ENCODE data around the gene KRTAP27-1. TPM values are rescaled to one million over a fixed set of nuclear protein-coding genes. Genes with fewer than 3 reads are reported as not detected.

Gene KRTAP27-1
- total RNA-seq, 1 experiment from 2014 or later, result not detected

GRCh38 chr21:30345014-30345413 lies 7.5 kb upstream of the KRTAP27-1 start:
- no peak overlapping the region for H3K4me2 ChIP-seq (ENCODE audit: low read depth, low read length, poor library complexity, severe bottlenecking)
- no peak overlapping the region for H2AFZ ChIP-seq (ENCODE audit: low read length)
- no peak overlapping the region for H3K9ac ChIP-seq (ENCODE audit: low read length)
- H3K27me3 ChIP-seq (ENCODE audit: low read length), result no peaks in the 10 kb centered on the region
- H3K9me3 ChIP-seq (ENCODE audit: low read length), result no peaks in the 10 kb centered on the region
- no peaks in the 10 kb centered on the region for H3K9me2 ChIP-seq (replicated peaks; ENCODE audit: insufficient read depth, low read length)
- DNase-seq, result no peak
- H3K27ac ChIP-seq (ENCODE audit: low read length), result no peak overlapping the region
- no peaks in the 10 kb centered on the region for H3K4me1 ChIP-seq (ENCODE audit: low read length)
- H4K20me1 ChIP-seq (ENCODE audit: insufficient read depth, low read depth, low read length), result no peaks in the 10 kb centered on the region
- H3K79me2 ChIP-seq (ENCODE audit: low read length), result no peaks in the 10 kb centered on the region
- H3K36me3 ChIP-seq (ENCODE audit: insufficient read depth, low read length), result no peaks in the 10 kb centered on the region
- no peak overlapping the region for H3K4me3 ChIP-seq (ENCODE audit: low read length)

GRCh38 chr21:30340714-30341573 lies 3.5 kb upstream of the KRTAP27-1 start:
- Histone ChIP-seq H2AFZ (ENCODE audit: low read length) (no peak overlapping the region), H3K9me2 (replicated peaks; ENCODE audit: insufficient read depth, low read length) (no peaks in the 10 kb centered on the region), H3K4me2 (ENCODE audit: low read depth, low read length, poor library complexity, severe bottlenecking) (no peak overlapping the region), H3K79me2 (ENCODE audit: low read length) (no peaks in the 10 kb centered on the region), H3K27ac (ENCODE audit: low read length) (no peak overlapping the region), H3K4me1 (ENCODE audit: low read length) (no peaks in the 10 kb centered on the region), H4K20me1 (ENCODE audit: insufficient read depth, low read depth, low read length) (no peaks in the 10 kb centered on the region), H3K4me3 (ENCODE audit: low read length) (no peak overlapping the region), H3K36me3 (ENCODE audit: insufficient read depth, low read length) (no peaks in the 10 kb centered on the region), H3K9ac (ENCODE audit: low read length) (no peak overlapping the region), H3K9me3 (ENCODE audit: low read length) (no peaks in the 10 kb centered on the region), H3K27me3 (ENCODE audit: low read length) (no peaks in the 10 kb centered on the region)
- peak; percentile 71 for DNase-seq

- H4K20me1 ChIP-seq (ENCODE audit: insufficient read depth, low read depth, low read length), result no peaks in the 10 kb centered on the region
- no peaks in the 10 kb centered on the region for H3K79me2 ChIP-seq (ENCODE audit: low read length)
- H3K27me3 ChIP-seq (ENCODE audit: low read length), result no peaks in the 10 kb centered on the region
- H3K4me3 ChIP-seq (ENCODE audit: low read length), result no peak overlapping the region
- H3K9ac ChIP-seq (ENCODE audit: low read length), result no peak overlapping the region
- no peak for DNase-seq
- H3K9me3 ChIP-seq (ENCODE audit: low read length), result no peaks in the 10 kb centered on the region
- no peaks in the 10 kb centered on the region for H3K36me3 ChIP-seq (ENCODE audit: insufficient read depth, low read length)
- H3K9me2 ChIP-seq (replicated peaks; ENCODE audit: insufficient read depth, low read length), result no peaks in the 10 kb centered on the region
- H3K27ac ChIP-seq (ENCODE audit: low read length), result no peak overlapping the region
- no peak overlapping the region for H3K4me2 ChIP-seq (ENCODE audit: low read depth, low read length, poor library complexity, severe bottlenecking)
- H3K4me1 ChIP-seq (ENCODE audit: low read length), result no peaks in the 10 kb centered on the region
- H2AFZ ChIP-seq (ENCODE audit: low read length), result no peak overlapping the region
Measured at GRCh38 chr21:30338717-30339116, 1.2 kb upstream of the KRTAP27-1 start.

DNA sequence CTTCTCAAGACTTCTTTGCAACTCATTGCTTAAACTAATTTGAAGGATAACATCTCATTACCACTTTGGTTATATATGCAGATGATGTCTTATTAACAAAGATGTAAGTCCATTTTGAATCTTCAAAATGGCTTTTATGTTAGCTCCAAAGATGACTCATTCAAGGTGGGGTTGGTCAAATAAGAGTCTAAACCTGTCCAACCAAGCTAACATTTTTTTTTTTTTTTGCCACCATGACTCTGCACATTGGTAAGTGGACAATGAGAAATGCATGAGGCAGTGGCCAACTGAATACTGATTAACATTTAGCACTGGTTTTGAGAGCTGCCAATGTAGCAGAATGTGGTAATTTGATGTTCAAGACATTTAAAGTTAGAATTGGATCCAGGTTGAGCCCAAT lies 278 bp upstream of the KRTAP27-1 start:
- no peaks in the 10 kb centered on the region for H3K36me3 ChIP-seq (ENCODE audit: insufficient read depth, low read length)
- H3K9me3 ChIP-seq (ENCODE audit: low read length), result no peaks in the 10 kb centered on the region
- no peak overlapping the region for H3K4me2 ChIP-seq (ENCODE audit: low read depth, low read length, poor library complexity, severe bottlenecking)
- H3K27me3 ChIP-seq (ENCODE audit: low read length), result no peaks in the 10 kb centered on the region
- no peak overlapping the region for H3K27ac ChIP-seq (ENCODE audit: low read length)
- H2AFZ ChIP-seq (ENCODE audit: low read length), result no peak overlapping the region
- no peaks in the 10 kb centered on the region for H3K79me2 ChIP-seq (ENCODE audit: low read length)
- DNase-seq, result no peak
- no peak overlapping the region for H3K4me3 ChIP-seq (ENCODE audit: low read length)
- no peak overlapping the region for H3K9ac ChIP-seq (ENCODE audit: low read length)
- no peaks in the 10 kb centered on the region for H3K4me1 ChIP-seq (ENCODE audit: low read length)
- no peaks in the 10 kb centered on the region for H3K9me2 ChIP-seq (replicated peaks; ENCODE audit: insufficient read depth, low read length)
- H4K20me1 ChIP-seq (ENCODE audit: insufficient read depth, low read depth, low read length), result no peaks in the 10 kb centered on the region

- Histone ChIP-seq H3K9me2 (replicated peaks; ENCODE audit: insufficient read depth, low read length) (no peaks in the 10 kb centered on the region), H3K27ac (ENCODE audit: low read length) (no peak overlapping the region), H2AFZ (ENCODE audit: low read length) (no peak overlapping the region), H3K79me2 (ENCODE audit: low read length) (no peaks in the 10 kb centered on the region), H3K4me1 (ENCODE audit: low read length) (no peaks in the 10 kb centered on the region), H3K4me2 (ENCODE audit: low read depth, low read length, poor library complexity, severe bottlenecking) (no peak overlapping the region), H4K20me1 (ENCODE audit: insufficient read depth, low read depth, low read length) (no peaks in the 10 kb centered on the region), H3K9ac (ENCODE audit: low read length) (no peak overlapping the region), H3K9me3 (ENCODE audit: low read length) (no peaks in the 10 kb centered on the region), H3K4me3 (ENCODE audit: low read length) (no peak overlapping the region), H3K27me3 (ENCODE audit: low read length) (no peaks in the 10 kb centered on the region), H3K36me3 (ENCODE audit: insufficient read depth, low read length) (no peaks in the 10 kb centered on the region)
- no peak for DNase-seq
Measured at GRCh38 chr21:30336596-30336995, 898 bp downstream of the KRTAP27-1 start.

DNA sequence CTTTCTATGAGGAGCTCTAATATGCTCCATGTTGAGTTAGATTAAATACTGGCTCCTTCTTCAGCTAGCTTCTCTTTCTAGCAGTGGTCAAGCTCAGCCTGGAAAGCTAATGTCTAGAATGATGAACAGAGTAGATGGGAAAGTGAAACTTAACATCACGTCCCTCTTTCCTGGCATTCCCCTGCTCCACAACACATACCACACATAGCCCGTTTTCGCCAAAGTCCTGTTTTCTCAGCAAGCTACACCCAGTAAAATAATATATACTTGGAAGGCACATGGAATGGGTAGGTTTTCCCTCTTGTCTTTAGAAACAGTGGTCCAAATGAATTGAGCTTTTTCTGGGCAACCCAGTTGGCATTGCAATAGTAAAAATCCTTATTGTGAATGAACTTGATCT lies 3.8 kb downstream of the KRTAP27-1 start:
- no peak for DNase-seq
- Histone ChIP-seq H2AFZ (ENCODE audit: low read length) (no peak overlapping the region), H3K4me2 (ENCODE audit: low read depth, low read length, poor library complexity, severe bottlenecking) (no peak overlapping the region), H3K9me3 (ENCODE audit: low read length) (no peaks in the 10 kb centered on the region), H3K9me2 (replicated peaks; ENCODE audit: insufficient read depth, low read length) (no peaks in the 10 kb centered on the region), H3K9ac (ENCODE audit: low read length) (no peak overlapping the region), H4K20me1 (ENCODE audit: insufficient read depth, low read depth, low read length) (no peaks in the 10 kb centered on the region), H3K4me3 (ENCODE audit: low read length) (no peak overlapping the region), H3K4me1 (ENCODE audit: low read length) (no peaks in the 10 kb centered on the region), H3K27me3 (ENCODE audit: low read length) (no peaks in the 10 kb centered on the region), H3K36me3 (ENCODE audit: insufficient read depth, low read length) (no peaks in the 10 kb centered on the region), H3K27ac (ENCODE audit: low read length) (no peak overlapping the region), H3K79me2 (ENCODE audit: low read length) (no peaks in the 10 kb centered on the region)

- Histone ChIP-seq H3K27me3 (ENCODE audit: low read length) (no peaks in the 10 kb centered on the region), H3K36me3 (ENCODE audit: insufficient read depth, low read length) (no peaks in the 10 kb centered on the region), H3K27ac (ENCODE audit: low read length) (no peak overlapping the region), H3K9me3 (ENCODE audit: low read length) (no peaks in the 10 kb centered on the region), H3K4me2 (ENCODE audit: low read depth, low read length, poor library complexity, severe bottlenecking) (no peak overlapping the region), H2AFZ (ENCODE audit: low read length) (no peak overlapping the region), H4K20me1 (ENCODE audit: insufficient read depth, low read depth, low read length) (no peaks in the 10 kb centered on the region), H3K4me3 (ENCODE audit: low read length) (no peak overlapping the region), H3K4me1 (ENCODE audit: low read length) (no peaks in the 10 kb centered on the region), H3K9ac (ENCODE audit: low read length) (no peak overlapping the region), H3K9me2 (replicated peaks; ENCODE audit: insufficient read depth, low read length) (no peaks in the 10 kb centered on the region), H3K79me2 (ENCODE audit: low read length) (no peaks in the 10 kb centered on the region)
- no peak for DNase-seq
Measured at GRCh38 chr21:30332681-30333080, 4.8 kb downstream of the KRTAP27-1 start.

GRCh38 chr21:30329203-30329875 lies 8.2 kb downstream of the KRTAP27-1 start:
- no peaks in the 10 kb centered on the region for H4K20me1 ChIP-seq (ENCODE audit: insufficient read depth, low read depth, low read length)
- H3K9me3 ChIP-seq (ENCODE audit: low read length), result no peaks in the 10 kb centered on the region; the same call in 1 of the 2 replicates
- no peaks in the 10 kb centered on the region for H3K4me1 ChIP-seq (ENCODE audit: low read length)
- no peaks in the 10 kb centered on the region for H3K36me3 ChIP-seq (ENCODE audit: insufficient read depth, low read length)
- no peaks in the 10 kb centered on the region for H3K27me3 ChIP-seq (ENCODE audit: low read length)
- no peak overlapping the region for H2AFZ ChIP-seq (ENCODE audit: low read length)
- H3K9ac ChIP-seq (ENCODE audit: low read length), result no peak overlapping the region
- H3K27ac ChIP-seq (ENCODE audit: low read length), result no peak overlapping the region
- no peak overlapping the region for H3K4me3 ChIP-seq (ENCODE audit: low read length)
- no peak overlapping the region for H3K4me2 ChIP-seq (ENCODE audit: low read depth, low read length, poor library complexity, severe bottlenecking)
- DNase-seq, result no peak
- no peaks in the 10 kb centered on the region for H3K79me2 ChIP-seq (ENCODE audit: low read length)
- no peaks in the 10 kb centered on the region for H3K9me2 ChIP-seq (replicated peaks; ENCODE audit: insufficient read depth, low read length)

All from Karpas-422 (cell line).